HepG2 (cell line): ENCODE results near the gene MRPL9. TPM values are rescaled to one million over a fixed set of nuclear protein-coding genes. Genes with fewer than 3 reads are reported as not detected.

Experiments
- ATAC-seq: fragments of 200-7000 bp; cut with Tn5 transposase; 3 replicates; pipeline ENCODE4 v1.9.1; 2020; ENCODE audit warnings: mild to moderate bottlenecking, moderate library complexity
- BruUV-seq: library from RNA; stranded (reverse); fragments of 400-500 nt; replicated peaks from 2 replicates; lab custom pipeline; 2021; lab: Mats Ljungman, UMichigan
- CTCF ChIA-PET: fragments of 300-600 bp; formaldehyde crosslinking; extraction: SDS; loops from one replicate; lab custom pipeline; 2021; ENCODE audit warnings: low total read pairs, inconsistent platforms, low intra/inter-chr PET ratio; lab: Yijun Ruan, JAX
- POLR2A ChIA-PET: fragments of 350-600 bp; sonication (Branson Sonifier 250); formaldehyde crosslinking; loops from one replicate; lab custom pipeline; 2020; ENCODE audit warnings: antibody characterized with exemption, inconsistent platforms; lab: Yijun Ruan, JAX
- DNase-seq: peaks from one replicate; pipeline ENCODE4 v3.0.0-alpha.2; 2015; ENCODE audit warnings: low spot score
- FAIRE-seq: peaks from 3 replicates; lab custom pipeline; 2011; peaks lifted over from hg19 to GRCh38; lab: Jason Lieb, UNC
- H2AFZ ChIP-seq: one replicate; pipeline ENCODE4 v1.6.1; 2011; ENCODE audit warnings: low read length, inconsistent platforms
- H3K27ac ChIP-seq: fragments of 300-600 bp; 3 replicates; pipeline ENCODE4 v1.8.0; 2011; ENCODE audit warnings: mixed run types, mild to moderate bottlenecking, mixed read lengths, low read length, inconsistent platforms; ENCODE audit not compliant: insufficient read depth; ENCODE audit errors: extremely low read length
- H3K27me3 ChIP-seq, 2 experiments: fragments of 200-600 bp in 1 of 2; 2 replicates in 1 of 2; 3 replicates in 1 of 2; pipeline versions ENCODE4 v1.6.0 to v1.8.0; 2011; ENCODE audit warnings: low read length in 2 of 2, mild to moderate bottlenecking in 2 of 2, moderate library complexity in 2 of 2, inconsistent platforms in 1 of 2; ENCODE audit not compliant: insufficient read depth in 2 of 2, control insufficient read depth in 1 of 2
- H3K36me3 ChIP-seq, 2 experiments: fragments of 200-600 bp in 1 of 2; replicated peaks in 1 of 2; 2 replicates in 1 of 2; 3 replicates in 1 of 2; pipeline versions ENCODE4 v1.5.1 to v1.8.0; 2011; ENCODE audit warnings: low read length in 2 of 2, inconsistent platforms in 1 of 2; ENCODE audit not compliant: insufficient read depth in 2 of 2, control insufficient read depth in 1 of 2
- H3K4me1 ChIP-seq: 2 replicates; pipeline ENCODE4 v1.5.1; 2012; ENCODE audit warnings: low read length, inconsistent platforms; ENCODE audit not compliant: insufficient read depth
- H3K4me2 ChIP-seq: 2 replicates; pipeline ENCODE4 v1.6.0; 2011; ENCODE audit warnings: low read depth, low read length, inconsistent platforms
- H3K4me3 ChIP-seq, 3 experiments: fragments of 200-600 bp in 1 of 3; sonication (generic), shearing (Covaris generic) in 1 of 3; replicated peaks in 1 of 3; 2 replicates each; pipeline ENCODE4 v1.5.1; 2011 to 2016; ENCODE audit warnings: low read length in 3 of 3, inconsistent platforms in 2 of 3, low read depth in 2 of 3, mild to moderate bottlenecking in 2 of 3, control low read depth in 1 of 3, mixed read lengths in 1 of 3; ENCODE audit not compliant: insufficient read depth in 1 of 3
- H3K79me2 ChIP-seq: one replicate; pipeline ENCODE4 v1.6.1; 2011; ENCODE audit warnings: low read length, inconsistent platforms; ENCODE audit not compliant: insufficient read depth
- H3K9ac ChIP-seq: 2 replicates; pipeline ENCODE4 v1.6.0; 2011; ENCODE audit warnings: mild to moderate bottlenecking, low read depth, low read length, inconsistent platforms; ENCODE audit not compliant: insufficient read depth
- H3K9me3 ChIP-seq: 2 replicates; pipeline ENCODE4 v1.5.1; 2012; ENCODE audit warnings: mild to moderate bottlenecking, low read length
- H4K20me1 ChIP-seq: 2 replicates; pipeline ENCODE4 v1.6.0; 2011; ENCODE audit warnings: inconsistent platforms, mild to moderate bottlenecking, low read length, moderate library complexity; ENCODE audit not compliant: insufficient read depth
- CEBPB ChIP-seq: IDR thresholded peaks from 2 replicates; pipeline ENCODE4 v1.6.1; 2011; ENCODE audit warnings: low read depth, low read length, improper control_type of control experiment, borderline replicate concordance
- GABPA ChIP-seq, 2 experiments: IDR thresholded peaks; 2 replicates each; pipeline ENCODE4 v1.6.1; 2011 to 2016; ENCODE audit warnings: low read depth in 2 of 2, low read length in 1 of 2, missing biosample characterization in 1 of 2, missing genetic modification characterization in 1 of 2
- HMGA1 ChIP-seq: sonication (generic); formaldehyde crosslinking; conservative IDR thresholded peaks from 2 replicates; pipeline ENCODE4 v1.4.0; 2020; ENCODE audit warnings: missing genetic modification reagents
- HNRNPLL ChIP-seq: fragments of 200-400 bp; formaldehyde crosslinking; IDR thresholded peaks from 2 replicates; pipeline ENCODE4 v1.6.1; 2017; ENCODE audit warnings: mild to moderate bottlenecking, low read depth, low read length; ENCODE audit not compliant: poor library complexity, severe bottlenecking
- KDM1A ChIP-seq: IDR thresholded peaks from 2 replicates; pipeline ENCODE4 v1.6.1; 2016; ENCODE audit warnings: missing compliant biosample characterization
- RFX1 ChIP-seq: fragments of 450-650 bp; IDR thresholded peaks from 2 replicates; pipeline ENCODE4 v1.6.1; 2017
- RFX3 ChIP-seq: IDR thresholded peaks from 2 replicates; pipeline ENCODE4 v1.6.1; 2016; ENCODE audit warnings: missing biosample characterization, missing genetic modification reagents
- RNF219 ChIP-seq: sonication (generic); formaldehyde crosslinking; IDR thresholded peaks from 2 replicates; pipeline ENCODE4 v1.5.0; 2020; ENCODE audit warnings: mild to moderate bottlenecking, missing genetic modification reagents
- SAP130 ChIP-seq: IDR thresholded peaks from 2 replicates; pipeline ENCODE4 v1.6.1; 2016; ENCODE audit warnings: low read depth
- SRY ChIP-seq: sonication (generic); formaldehyde crosslinking; IDR thresholded peaks from 2 replicates; pipeline ENCODE4 v1.8.0; 2022; ENCODE audit warnings: mild to moderate bottlenecking, missing genetic modification reagents
- YY1 ChIP-seq: IDR thresholded peaks from 2 replicates; pipeline ENCODE4 v1.6.1; 2011; ENCODE audit warnings: low read length, low read depth, moderate library complexity, mild to moderate bottlenecking; ENCODE audit not compliant: insufficient read depth, insufficient replicate concordance
- ZNF800 ChIP-seq: sonication (generic); formaldehyde crosslinking; IDR thresholded peaks from 2 replicates; pipeline ENCODE4 v1.4.0; 2020; ENCODE audit warnings: missing genetic modification reagents
- WGBS: methylation state at CpG from one replicate; pipeline ENCODE4 v1.1.6; 2017; ENCODE audit warnings: low lambda C conversion rate; 5-methylcytosine and 5-hydroxymethylcytosine counted together
- in situ Hi-C: cut with HindIII; loops from 2 replicates; pipeline ENCODE4 v1.10.0; 2017; ENCODE audit warnings: low pct_unique_long_range_greater_than_20kb; ENCODE audit not compliant: extremely low pct_ligation_motif_present
- intact Hi-C: fragments of 100-400 bp; cut with micrococcal nuclease; formaldehyde crosslinking; loops from one replicate; pipeline ENCODE4 v1.10.0; 2022; ENCODE audit not compliant: unreplicated experiment
- polyA plus RNA-seq, 8 experiments: library from polyadenylated mRNA; depleted of rRNA in 3 of 8; stranded (reverse) in 7 of 8; unstranded in 1 of 8; fragments of >200 nt; fragmentation: Illumina TruSeq in 4 of 8; extraction: Trizol in 4 of 8; gene quantifications; 2 replicates each; pipeline versions ENCODE4 v1.2.1 to v1.2.3, GENCODE V29; 2011 to 2016; ENCODE audit warnings: low read depth in 4 of 8, missing spikeins in 1 of 8, mixed read lengths in 1 of 8; ENCODE audit not compliant: insufficient read depth in 1 of 8
- total RNA-seq, 5 experiments: library from RNA; depleted of rRNA; stranded (reverse); fragments of >200 nt; fragmentation: Illumina TruSeq; extraction: Trizol; gene quantifications; 2 replicates each; pipeline ENCODE4 v1.2.3, GENCODE V29; 2016; ENCODE audit warnings: low read depth in 1 of 5

Gene MRPL9
- total and polyA plus RNA-seq, 2 of the 13 experiments (the other 11 are each of a cell fraction or from before 2014, with no cell fraction given) = 72.1 to 107 TPM

GRCh38 chr1:151721788-151722510, 41.3 kb downstream of the MRPL9 start:
- Histone ChIP-seq H3K4me3 (peak overlapping the region in 2 of 3 experiments; percentile 35 to 57; a peak in 3 of 6 replicates), H3K4me1 (peaks cover 40% of the 10 kb centered on the region), H3K9ac (no peak overlapping the region), H3K4me2 (peak overlapping the region; percentile 63), H3K27me3 (peaks cover 3 to 34% of the 10 kb centered on the region in 2 experiments), H3K9me3 (no peaks in the 10 kb centered on the region), H4K20me1 (no peaks in the 10 kb centered on the region), H3K36me3 (no peaks in the 10 kb centered on the region), H2AFZ (no peak overlapping the region), H3K27ac (no peak overlapping the region), H3K79me2 (no peaks in the 10 kb centered on the region)
- FAIRE-seq (no peak), ATAC-seq (no peak), DNase-seq (no peak)
- TF ChIP-seq SRY (CRISPR knock-in tag) (no peak), CEBPB (peak; percentile 46; the same call in 1 of the 2 replicates)
- ChIA-PET CTCF (no interaction called here), POLR2A (no interaction called here)
- WGBS = 53% methylated on average over 17 of the region's 17 CpGs
- in situ Hi-C loops = no loop called here
- intact Hi-C loops = no loop called here
- BruUV-seq = no TSS peak

- BruUV-seq = no TSS peak
- Histone ChIP-seq H3K9ac (peak within 1 kb of the TSS; percentile 13; the same call in 1 of the 2 replicates), H3K4me2 (peak within 1 kb of the TSS; percentile 90), H3K36me3 (no peaks in the 10 kb centered on the region), H3K27ac (no peak within 1 kb of the TSS), H3K27me3 (peaks cover 3 to 35% of the 10 kb centered on the region in 2 experiments), H2AFZ (no peak within 1 kb of the TSS), H3K4me3 (peak within 1 kb of the TSS; percentile 35 to 57 (median 35)), H4K20me1 (no peaks in the 10 kb centered on the region), H3K9me3 (no peaks in the 10 kb centered on the region), H3K79me2 (no peaks in the 10 kb centered on the region), H3K4me1 (peaks cover 44% of the 10 kb centered on the region)
- 9% methylated on average over 19 of the region's 44 CpGs for WGBS
- intact Hi-C loops (no loop called here), in situ Hi-C loops (no loop called here)
- FAIRE-seq = no peak
- CTCF ChIA-PET = no interaction called here
- POLR2A ChIA-PET = interaction anchor here (1.0 kb wide), 1 partner anchor 16 kb away, joined by 5 read pairs; no protein-coding TSS in a partner anchor
- DNase-seq = no peak
- ATAC-seq = peak; percentile 72
- TF ChIP-seq RNF219 (CRISPR knock-in tag) (no peak), RFX3 (peak; percentile 66), HNRNPLL (peak; percentile 66), SAP130 (0 out of 2 replicates have a peak, but pooled peaks have one; percentile 14), ZNF800 (CRISPR knock-in tag) (no peak), KDM1A (CRISPR knock-in tag) (no peak), RFX1 (0 out of 2 replicates have a peak, but pooled peaks have one; percentile 23), YY1 (peak; percentile 23), HMGA1 (CRISPR knock-in tag) (no peak), GABPA (IDR thresholded peaks at IDR 0.05; ENCODE audit: low read depth, low read length) (no peak), GABPA (CRISPR knock-in tag; IDR thresholded peaks at IDR 0.05; ENCODE audit: low read depth) (no peak)
Observed at GRCh38 chr1:151720974-151721787, 42.1 kb downstream of the MRPL9 start, which contains the start of gene RIIAD1. Gene RIIAD1, plus strand, starts transcription at chr1:151721522. Its CDS starts 15 bp downstream, at chr1:151721537.
